ENCODE measurements around the gene CDH15. TPM values are rescaled to one million over a fixed set of nuclear protein-coding genes. Genes with fewer than 3 reads are reported as not detected.
A peak's percentile ranks its signal among the peaks of the same experiment; 100 is the strongest.

The CDH15 gene
- polyA plus RNA-seq, 3 donors, result 1.5 to 5.0 (median 2.9) TPM

DNA sequence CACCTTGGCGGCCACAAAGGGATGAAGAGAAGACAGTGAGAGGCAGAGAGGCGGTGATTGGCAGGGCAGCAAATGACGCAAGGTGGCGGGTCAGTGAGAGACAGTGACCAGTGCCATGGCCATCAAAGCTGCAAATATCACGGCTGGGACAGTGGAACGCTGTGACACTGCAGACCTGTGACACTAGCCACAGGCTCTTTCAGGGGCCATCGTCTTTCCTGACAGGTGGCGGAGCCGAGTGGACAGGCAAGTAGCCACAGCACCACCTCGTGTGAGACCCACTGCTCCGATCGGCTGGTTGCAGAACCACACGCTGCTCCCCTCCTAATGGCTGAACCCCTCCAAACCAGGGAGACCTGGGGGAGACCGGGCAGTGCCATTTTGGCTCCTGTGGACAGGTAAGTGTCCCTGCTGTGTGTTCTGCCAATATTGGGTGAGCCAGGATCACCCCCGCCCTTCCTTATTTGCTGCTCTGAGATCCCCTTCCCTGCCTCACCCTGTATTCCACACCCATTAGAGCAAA is 38.0 kb downstream of the CDH15 start:
- DNase-seq (ENCODE audit: extremely low read depth in 1 of 11, low read depth in 9 of 11, low spot score in 4 of 11), result no peak

GRCh38 chr16:89210165-89210903 is 38.8 kb downstream of the CDH15 start:
- no peak for DNase-seq (ENCODE audit: extremely low read depth in 1 of 11, low read depth in 9 of 11, low spot score in 4 of 11)

- no peak for DNase-seq (ENCODE audit: extremely low read depth in 1 of 11, low read depth in 9 of 11, low spot score in 4 of 11)
Measured at GRCh38 chr16:89210904-89211515, 39.5 kb downstream of the CDH15 start.

GRCh38 chr16:89216315-89217137 is 45.0 kb downstream of the CDH15 start:
- DNase-seq (ENCODE audit: extremely low read depth in 1 of 11, low read depth in 9 of 11, low spot score in 4 of 11), result peak in 9 of 11 donors; percentile 46 to 82 (median 66)

DNA sequence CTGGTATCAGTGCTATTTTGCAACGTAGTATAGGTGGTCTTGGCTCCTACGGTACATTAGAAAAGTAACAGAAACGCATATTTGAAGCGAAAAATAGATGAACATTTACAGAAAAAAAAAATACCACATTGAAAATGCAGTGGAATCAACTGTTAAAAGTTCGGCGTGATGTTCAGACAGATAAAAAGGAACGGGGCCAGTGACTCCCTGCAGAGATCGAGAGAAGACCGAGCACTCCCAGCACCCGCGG is 45.5 kb downstream of the CDH15 start:
- DNase-seq (ENCODE audit: extremely low read depth in 1 of 11, low read depth in 9 of 11, low spot score in 4 of 11), result no peak

DNA sequence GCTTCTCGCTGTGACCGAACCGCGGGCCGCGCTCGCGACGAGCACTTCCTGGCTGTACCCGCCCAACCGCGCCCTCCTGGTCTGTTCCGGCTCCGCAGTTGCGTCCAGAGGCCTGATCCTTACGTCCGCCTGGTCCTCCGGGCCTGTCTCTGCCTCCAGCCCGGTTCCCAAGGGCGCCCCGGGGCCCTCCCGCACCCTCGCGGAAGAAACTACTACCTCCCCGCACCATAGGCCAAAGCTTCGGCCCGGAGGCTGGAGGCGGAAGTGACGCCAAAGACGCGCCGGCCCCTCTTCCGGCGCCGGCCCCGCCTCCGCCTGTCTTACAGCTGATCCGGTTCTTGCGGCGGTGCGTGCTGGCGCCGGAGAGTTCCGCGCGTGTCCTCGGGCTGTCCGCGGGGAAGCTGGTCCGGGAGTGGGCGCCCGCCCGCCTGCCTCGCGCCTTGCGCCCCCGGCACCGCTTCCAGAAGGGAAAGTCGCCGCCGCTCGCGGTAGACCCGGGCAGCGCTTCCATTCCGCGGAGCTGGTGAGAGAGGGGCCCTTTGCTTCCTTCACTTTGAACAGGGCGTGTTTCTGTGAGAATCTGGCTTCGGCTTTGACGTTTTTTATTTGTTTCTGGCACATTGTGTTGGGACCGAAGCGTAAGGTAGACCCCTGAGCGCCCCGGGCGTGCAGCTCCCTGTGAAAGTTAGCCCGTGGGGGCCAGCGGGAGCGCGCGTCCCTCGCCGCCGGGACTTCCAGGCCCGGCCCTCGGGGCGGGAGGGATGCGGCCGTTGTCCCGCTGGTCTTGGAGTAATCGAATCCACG is 46.0 kb downstream of the CDH15 start, which contains the start of gene ZNF778:
ZNF778 (plus strand) TSS at position 316 of the 804 bp plus-strand sequence. CDS start 3,425 bp downstream, outside the sequence.
- peak in 10 of 11 donors; percentile 54 to 80 (median 76) for DNase-seq (ENCODE audit: extremely low read depth in 1 of 11, low read depth in 9 of 11, low spot score in 4 of 11)

DNA sequence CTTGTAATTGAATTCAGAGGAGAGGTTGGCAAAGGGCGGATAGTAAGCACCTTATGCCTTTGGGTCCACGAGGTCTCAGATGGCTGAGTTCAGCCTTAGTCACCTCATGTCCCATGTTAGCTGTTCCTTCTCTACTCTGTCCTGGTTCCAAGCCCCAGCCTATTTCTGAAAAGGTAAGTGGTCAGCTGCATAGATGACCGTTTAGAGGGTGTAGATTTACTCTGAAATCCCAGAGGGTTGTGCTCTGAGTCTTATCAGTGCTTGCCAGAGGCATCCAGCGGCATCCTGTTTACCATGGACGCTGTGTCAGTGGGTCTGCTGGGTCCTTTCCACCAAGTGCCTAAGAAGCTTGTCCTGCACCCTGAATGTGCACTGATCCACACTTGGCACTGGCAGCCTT is 47.8 kb downstream of the CDH15 start:
- no peak for DNase-seq (ENCODE audit: extremely low read depth in 1 of 11, low read depth in 9 of 11, low spot score in 4 of 11)

GRCh38 chr16:89221604-89222003 is 50.1 kb downstream of the CDH15 start:
- DNase-seq (ENCODE audit: extremely low read depth in 1 of 11, low read depth in 9 of 11, low spot score in 4 of 11), result no peak

DNA sequence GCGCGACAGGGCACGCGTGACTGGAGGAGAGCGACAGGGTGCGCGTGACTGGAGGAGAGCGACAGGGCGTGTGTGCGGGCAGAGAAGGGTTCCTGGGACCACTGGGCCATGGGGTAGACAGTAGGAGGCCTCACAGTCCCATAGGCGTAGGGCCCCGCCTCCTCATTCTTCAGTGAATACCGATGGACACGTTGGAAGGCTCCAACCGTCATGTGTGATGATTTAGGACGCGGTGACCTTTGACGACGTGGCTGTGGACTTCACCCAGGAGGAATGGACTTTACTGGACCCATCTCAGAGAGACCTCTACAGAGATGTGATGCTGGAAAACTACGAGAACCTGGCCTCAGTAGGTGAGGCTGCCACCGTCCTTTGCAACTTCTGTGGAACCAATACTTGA is 51.4 kb downstream of the CDH15 start:
- no peak for DNase-seq (ENCODE audit: extremely low read depth in 1 of 11, low read depth in 9 of 11, low spot score in 4 of 11)

DNA sequence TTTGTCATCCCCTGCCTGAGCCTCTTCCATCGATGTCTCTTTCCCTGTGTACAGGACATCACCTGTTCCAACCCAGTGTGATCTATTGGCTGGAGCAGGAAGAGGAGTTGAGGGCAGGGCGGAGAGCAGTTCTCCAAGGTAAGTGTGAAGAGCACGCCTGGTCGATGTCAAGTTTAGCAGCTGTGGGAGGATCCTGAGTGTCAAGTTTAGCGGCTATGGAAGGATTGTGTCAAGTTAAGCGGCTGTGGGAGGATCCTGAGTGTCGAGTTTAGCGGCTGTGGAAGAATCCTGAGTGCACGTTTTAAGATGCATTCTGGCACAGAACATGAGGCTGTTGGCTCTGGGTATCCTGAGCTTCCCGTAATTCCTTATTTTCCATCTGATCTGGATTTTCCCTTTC is 53.1 kb downstream of the CDH15 start:
- no peak for DNase-seq (ENCODE audit: extremely low read depth in 1 of 11, low read depth in 9 of 11, low spot score in 4 of 11)

DNA sequence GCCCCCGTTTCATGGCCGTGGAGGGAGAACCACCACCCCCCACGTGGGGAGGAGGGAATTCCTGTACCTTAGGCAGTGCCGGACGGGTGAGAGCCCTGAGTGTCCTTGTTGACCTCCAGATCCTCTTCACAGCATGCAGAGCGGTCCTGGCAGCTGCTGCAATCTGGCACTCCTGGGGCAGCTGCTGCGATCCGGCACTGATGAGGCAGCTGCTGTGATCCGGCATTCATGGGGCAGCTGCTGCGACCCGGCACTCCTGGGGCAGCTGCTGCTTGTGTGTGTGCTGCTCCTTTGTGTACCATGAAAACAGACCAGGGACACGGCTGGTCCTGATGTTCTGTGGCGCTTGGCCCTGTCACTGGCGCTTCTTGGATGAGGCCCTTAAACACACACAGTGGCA is 58.7 kb downstream of the CDH15 start:
- no peak for DNase-seq (ENCODE audit: extremely low read depth in 1 of 11, low read depth in 9 of 11, low spot score in 4 of 11)

GRCh38 chr16:89232107-89232506 is 60.6 kb downstream of the CDH15 start:
- DNase-seq (ENCODE audit: extremely low read depth in 1 of 11, low read depth in 9 of 11, low spot score in 4 of 11), result no peak

DNA sequence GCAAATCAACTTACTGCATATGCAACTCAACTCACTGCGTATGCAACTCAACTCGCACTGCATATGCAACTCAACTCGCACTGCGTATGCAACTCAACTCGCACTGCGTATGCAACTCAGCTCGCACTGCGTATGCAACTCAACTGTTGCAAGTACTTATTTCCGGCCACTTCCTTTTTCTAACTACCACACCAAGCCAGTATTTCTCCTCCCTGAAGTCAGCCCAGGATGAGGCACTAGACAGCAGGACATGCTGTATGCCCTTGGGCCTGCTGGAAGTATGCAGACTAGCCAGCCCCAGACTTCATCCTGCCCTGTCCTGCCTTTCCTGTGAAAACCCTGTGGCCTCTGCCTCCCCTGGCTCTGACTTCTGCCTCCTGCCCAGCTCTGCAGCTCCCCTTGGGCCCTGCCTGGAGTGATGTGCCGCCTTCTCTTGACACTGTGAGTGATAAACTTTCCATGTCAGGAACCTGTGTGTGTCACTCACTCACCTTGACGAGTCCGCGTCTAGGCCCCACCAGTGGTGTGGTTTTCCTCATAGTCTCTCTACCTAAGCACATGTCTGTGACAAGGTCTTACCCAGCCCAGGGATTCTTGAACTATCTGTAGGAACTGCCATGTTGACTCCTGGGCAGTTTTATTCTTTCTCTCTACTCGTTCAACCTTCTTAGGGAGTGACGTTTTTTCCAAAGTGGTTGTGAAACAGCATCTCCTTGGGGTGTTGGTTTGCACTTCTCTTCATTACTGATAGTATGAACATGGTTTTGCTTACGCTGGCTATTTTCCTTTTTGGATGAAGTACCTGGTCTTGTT is 62.3 kb downstream of the CDH15 start:
- no peak for DNase-seq (ENCODE audit: extremely low read depth in 1 of 11, low read depth in 9 of 11, low spot score in 4 of 11)

GRCh38 chr16:89237733-89238132 is 66.2 kb downstream of the CDH15 start:
- no peak for DNase-seq (ENCODE audit: extremely low read depth in 1 of 11, low read depth in 9 of 11, low spot score in 4 of 11)

DNA sequence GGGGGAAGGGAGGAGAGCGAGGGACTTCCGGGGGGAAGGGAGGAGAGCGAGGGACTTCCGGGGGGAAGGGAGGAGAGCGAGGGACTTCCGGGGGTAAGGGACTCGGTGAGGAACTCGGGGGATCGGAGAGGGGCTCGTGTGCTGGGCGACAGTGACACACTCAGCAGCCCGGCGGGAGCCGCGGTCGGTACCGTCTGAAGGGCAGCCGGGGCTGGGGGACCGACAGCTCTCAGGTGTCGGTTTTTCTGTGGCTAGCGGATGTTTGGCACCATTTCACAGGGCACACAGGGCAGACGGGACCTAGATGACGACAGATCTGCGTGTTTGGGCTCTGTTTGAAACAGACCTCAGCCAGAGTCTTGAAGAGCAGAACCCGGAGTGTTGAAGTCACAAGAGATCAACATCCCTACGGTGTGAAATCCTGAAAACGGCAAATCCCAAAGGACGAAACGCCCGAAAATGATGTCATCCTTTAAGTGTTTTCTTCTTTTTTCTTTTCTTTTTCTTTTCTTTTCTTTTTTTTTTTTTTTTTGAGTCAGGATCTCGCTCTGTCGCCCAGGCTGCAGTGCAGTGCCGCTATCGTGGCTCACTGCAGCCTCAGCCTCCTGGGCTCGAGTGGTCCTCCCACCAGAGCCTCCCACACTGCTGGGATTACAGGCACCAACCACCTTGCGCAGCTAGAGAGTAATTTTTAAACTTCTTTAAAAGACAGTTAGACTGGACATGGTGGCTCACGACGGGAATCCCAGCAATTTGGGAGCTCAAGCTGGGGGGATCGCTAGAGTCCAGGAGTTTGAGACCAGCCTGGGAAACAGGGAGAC is 69.8 kb downstream of the CDH15 start:
- peak in 7 of 11 donors; percentile 56 to 78 (median 74) for DNase-seq (ENCODE audit: extremely low read depth in 1 of 11, low read depth in 9 of 11, low spot score in 4 of 11)

GRCh38 chr16:89242795-89243200 is 71.2 kb downstream of the CDH15 start:
- no peak for DNase-seq (ENCODE audit: extremely low read depth in 1 of 11, low read depth in 9 of 11, low spot score in 4 of 11)

GRCh38 chr16:89243664-89244063 is 72.1 kb downstream of the CDH15 start:
- DNase-seq (ENCODE audit: extremely low read depth in 1 of 11, low read depth in 9 of 11, low spot score in 4 of 11), result no peak

Measured in renal cortex interstitium (tissue), 11 donors.